OCI-LY1 (cell line): ENCODE data around the gene CRYL1.

Experiments
- H2AFZ ChIP-seq: fragments of 200-600 bp; sonication (generic), shearing (Covaris generic); 2 replicates; pipeline ENCODE4 v1.6.0; 2014; ENCODE audit warnings: antibody characterized with exemption, mild to moderate bottlenecking, low read length
- H3F3A ChIP-seq: fragments of 200-600 bp; sonication (generic), shearing (Covaris generic); 2 replicates; pipeline ENCODE4 v1.6.0; 2014; ENCODE audit warnings: mild to moderate bottlenecking, antibody characterized with exemption, low read length, moderate library complexity; ENCODE audit not compliant: insufficient read depth
- H3K27ac ChIP-seq: fragments of 200-600 bp; sonication (generic); 2 replicates; pipeline ENCODE4 v1.5.1; 2014; ENCODE audit warnings: low read length, mixed run types, mild to moderate bottlenecking, low read depth; ENCODE audit not compliant: poor library complexity, severe bottlenecking
- H3K27me3 ChIP-seq: fragments of 200-600 bp; sonication (generic); 2 replicates; pipeline ENCODE4 v1.6.0; 2014; ENCODE audit warnings: antibody characterized with exemption, mild to moderate bottlenecking, low read length, moderate library complexity; ENCODE audit not compliant: insufficient read depth
- H3K36me3 ChIP-seq: fragments of 200-600 bp; sonication (generic); 2 replicates; pipeline ENCODE4 v1.6.1; 2014; ENCODE audit warnings: mild to moderate bottlenecking, antibody characterized with exemption, low read length, moderate library complexity, mixed read lengths; ENCODE audit not compliant: insufficient read depth
- H3K4me1 ChIP-seq: fragments of 200-600 bp; sonication (generic); 2 replicates; pipeline ENCODE4 v1.5.1; 2014; ENCODE audit warnings: mild to moderate bottlenecking, low read length, moderate library complexity; ENCODE audit not compliant: insufficient read depth, severe bottlenecking
- H3K4me2 ChIP-seq: fragments of 200-600 bp; sonication (generic), shearing (Covaris generic); 2 replicates; pipeline ENCODE4 v1.6.1; 2014; ENCODE audit warnings: low read length
- H3K4me3 ChIP-seq: fragments of 200-600 bp; sonication (generic); 2 replicates; pipeline ENCODE4 v1.5.1; 2014; ENCODE audit warnings: low read length, low read depth, mild to moderate bottlenecking, mixed read lengths; ENCODE audit not compliant: poor library complexity, severe bottlenecking
- H3K79me2 ChIP-seq: fragments of 200-600 bp; shearing (Covaris generic); 2 replicates; pipeline ENCODE4 v1.6.1; 2016; ENCODE audit warnings: mixed run types, low read length, mixed read lengths; ENCODE audit not compliant: insufficient read depth
- H3K9ac ChIP-seq: fragments of 200-600 bp; sonication (generic), shearing (Covaris generic); 2 replicates; pipeline ENCODE4 v1.6.1; 2014; ENCODE audit warnings: mild to moderate bottlenecking, low read length, mixed read lengths
- H3K9me2 ChIP-seq: fragments of 200-600 bp; sonication (generic), shearing (Covaris generic); 2 replicates; pipeline ENCODE4 v1.6.1; 2014; ENCODE audit warnings: low read depth, mild to moderate bottlenecking, low read length, mixed read lengths
- H3K9me3 ChIP-seq: fragments of 200-600 bp; shearing (Covaris generic); 2 replicates; pipeline ENCODE4 v1.6.1; 2014; ENCODE audit warnings: low read length, mixed read lengths
- H4K20me1 ChIP-seq: fragments of 200-600 bp; sonication (generic), shearing (Covaris generic); 2 replicates; pipeline ENCODE4 v1.6.0; 2016; ENCODE audit warnings: mild to moderate bottlenecking, low read length; ENCODE audit not compliant: insufficient read depth
- EZH2 ChIP-seq: fragments of 200-600 bp; sonication (generic), shearing (Covaris generic); IDR thresholded peaks from 2 replicates; pipeline ENCODE4 v1.8.0; 2017; ENCODE audit warnings: borderline replicate concordance, mixed run types, mild to moderate bottlenecking, antibody characterized with exemption, low read length, moderate library complexity, mixed read lengths
- TF ChIP-seq, protein P1 (sequence below): fragments of 200-600 bp; sonication (generic), shearing (Covaris generic); IDR thresholded peaks from 2 replicates; pipeline ENCODE4 v1.5.1; 2017; ENCODE audit warnings: mild to moderate bottlenecking, antibody characterized with exemption, low read length, moderate library complexity, mixed read lengths

Gene CRYL1

DNA sequence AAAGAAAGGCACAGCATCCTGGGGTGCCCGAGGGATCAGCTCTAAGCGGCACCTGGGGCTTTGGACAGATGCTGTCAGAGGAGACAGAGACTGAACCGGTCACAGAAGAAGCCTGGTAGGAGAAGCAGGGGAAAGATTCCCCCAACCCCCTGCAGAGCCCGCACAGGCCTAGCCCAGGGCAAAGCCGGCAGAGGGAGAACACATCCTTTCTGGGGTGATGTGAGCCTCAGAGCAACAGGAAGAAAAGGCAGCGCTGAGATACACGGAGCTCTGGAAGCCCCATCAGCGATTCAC is 101.2 kb downstream of the CRYL1 start:
- no peaks in the 10 kb centered on the region for H3K36me3 ChIP-seq
- H3K9me3 ChIP-seq, result no peaks in the 10 kb centered on the region
- H3K4me2 ChIP-seq, result no peak overlapping the region
- H3K4me1 ChIP-seq, result no peaks in the 10 kb centered on the region
- H3F3A ChIP-seq, result no peaks in the 10 kb centered on the region
- H3K27ac ChIP-seq, result no peak overlapping the region
- no peak overlapping the region for H3K9ac ChIP-seq
- H2AFZ ChIP-seq, result no peak overlapping the region
- no peak overlapping the region for H3K4me3 ChIP-seq
- H3K27me3 ChIP-seq, result no peaks in the 10 kb centered on the region
- no peaks in the 10 kb centered on the region for H3K79me2 ChIP-seq
- no peak for TF ChIP-seq EZH2
- TF ChIP-seq, protein P1, sequence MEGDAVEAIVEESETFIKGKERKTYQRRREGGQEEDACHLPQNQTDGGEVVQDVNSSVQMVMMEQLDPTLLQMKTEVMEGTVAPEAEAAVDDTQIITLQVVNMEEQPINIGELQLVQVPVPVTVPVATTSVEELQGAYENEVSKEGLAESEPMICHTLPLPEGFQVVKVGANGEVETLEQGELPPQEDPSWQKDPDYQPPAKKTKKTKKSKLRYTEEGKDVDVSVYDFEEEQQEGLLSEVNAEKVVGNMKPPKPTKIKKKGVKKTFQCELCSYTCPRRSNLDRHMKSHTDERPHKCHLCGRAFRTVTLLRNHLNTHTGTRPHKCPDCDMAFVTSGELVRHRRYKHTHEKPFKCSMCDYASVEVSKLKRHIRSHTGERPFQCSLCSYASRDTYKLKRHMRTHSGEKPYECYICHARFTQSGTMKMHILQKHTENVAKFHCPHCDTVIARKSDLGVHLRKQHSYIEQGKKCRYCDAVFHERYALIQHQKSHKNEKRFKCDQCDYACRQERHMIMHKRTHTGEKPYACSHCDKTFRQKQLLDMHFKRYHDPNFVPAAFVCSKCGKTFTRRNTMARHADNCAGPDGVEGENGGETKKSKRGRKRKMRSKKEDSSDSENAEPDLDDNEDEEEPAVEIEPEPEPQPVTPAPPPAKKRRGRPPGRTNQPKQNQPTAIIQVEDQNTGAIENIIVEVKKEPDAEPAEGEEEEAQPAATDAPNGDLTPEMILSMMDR, result no peak
- no peaks in the 10 kb centered on the region for H4K20me1 ChIP-seq
- H3K9me2 ChIP-seq, result no peaks in the 10 kb centered on the region

DNA sequence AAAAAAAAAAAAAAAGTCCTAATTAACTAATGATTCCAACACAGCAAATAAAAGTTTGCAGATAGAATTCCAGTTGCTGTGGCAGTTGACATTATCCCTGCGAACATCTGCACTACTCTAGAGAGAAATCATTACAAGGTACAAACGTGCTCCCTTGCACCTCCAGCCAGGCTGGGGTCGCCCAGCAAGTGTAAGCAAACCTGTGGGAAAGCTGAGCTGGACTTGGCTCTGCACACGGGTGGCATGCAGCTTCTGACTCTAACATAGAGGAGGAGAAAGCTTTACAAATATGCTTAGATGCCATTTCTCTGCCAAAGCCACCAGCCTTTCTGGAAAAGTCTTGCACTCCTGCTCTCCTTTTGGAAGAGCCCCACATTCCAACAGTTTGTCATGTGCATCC is 103.3 kb downstream of the CRYL1 start:
- Histone ChIP-seq H3K27ac (no peak overlapping the region), H3K27me3 (no peaks in the 10 kb centered on the region)

DNA sequence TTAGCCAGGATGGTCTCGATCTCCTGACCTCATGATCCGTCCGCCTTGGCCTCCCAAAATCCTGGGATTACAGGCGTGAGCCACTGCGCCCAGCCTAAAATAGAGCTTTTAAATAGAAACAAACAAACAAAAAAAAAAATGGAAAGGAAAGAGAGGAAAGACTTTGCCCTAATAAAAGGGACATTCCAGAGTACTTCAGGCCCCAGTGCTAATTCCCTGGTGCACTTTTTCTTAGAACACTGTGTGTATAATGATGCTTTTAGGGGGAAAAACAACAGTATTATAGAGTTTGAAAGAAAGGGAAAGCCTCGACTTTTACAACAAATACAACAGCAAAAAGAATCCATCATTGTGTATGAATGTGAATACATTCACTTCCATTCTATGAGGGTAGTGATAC is 104.7 kb downstream of the CRYL1 start:
- no peaks in the 10 kb centered on the region for H3K36me3 ChIP-seq
- no peaks in the 10 kb centered on the region; the same call in 1 of the 2 replicates for H3K27me3 ChIP-seq
- no peaks in the 10 kb centered on the region for H3K79me2 ChIP-seq
- no peaks in the 10 kb centered on the region for H3K9me2 ChIP-seq
- H3F3A ChIP-seq, result no peaks in the 10 kb centered on the region
- H3K4me1 ChIP-seq, result no peaks in the 10 kb centered on the region
- no peaks in the 10 kb centered on the region for H3K9me3 ChIP-seq
- no peak overlapping the region for H3K27ac ChIP-seq
- no peak overlapping the region for H3K4me3 ChIP-seq
- H3K4me2 ChIP-seq, result no peak overlapping the region
- no peak overlapping the region for H3K9ac ChIP-seq
- H2AFZ ChIP-seq, result no peak overlapping the region
- H4K20me1 ChIP-seq, result no peaks in the 10 kb centered on the region
- TF ChIP-seq, protein P1, result no peak
- no peak for TF ChIP-seq EZH2

More for the DNA sequence above, 103.3 kb downstream of the CRYL1 start:
- H3K36me3 ChIP-seq, result no peaks in the 10 kb centered on the region
- H3K4me2 ChIP-seq, result no peak overlapping the region
- H3K4me1 ChIP-seq, result no peaks in the 10 kb centered on the region
- H3K9ac ChIP-seq, result no peak overlapping the region
- no peaks in the 10 kb centered on the region for H3F3A ChIP-seq
- no peaks in the 10 kb centered on the region for H3K79me2 ChIP-seq
- TF ChIP-seq EZH2, result no peak
- TF ChIP-seq, protein P1, result no peak
- no peak overlapping the region for H3K4me3 ChIP-seq
- no peaks in the 10 kb centered on the region for H4K20me1 ChIP-seq
- no peak overlapping the region for H2AFZ ChIP-seq
- no peaks in the 10 kb centered on the region for H3K9me2 ChIP-seq
- H3K9me3 ChIP-seq, result no peaks in the 10 kb centered on the region
